HG03159 (cell line): ENCODE data around the gene PKDREJ.

Experiments
- ATAC-seq: cut with Tn5 transposase; IDR thresholded peaks from one replicate; pipeline ENCODE4 v1.9.1; 2021; ENCODE audit warnings: mild to moderate bottlenecking, moderate library complexity; ENCODE audit not compliant: unreplicated experiment

PKDREJ gene

GRCh38 chr22:46239261-46240048, 23.7 kb downstream of the PKDREJ start:
- ATAC-seq = no peak

- ATAC-seq = no peak
Observed at GRCh38 chr22:46238541-46238940, 24.6 kb downstream of the PKDREJ start.

- ATAC-seq = no peak
Observed at GRCh38 chr22:46237453-46238124, 25.6 kb downstream of the PKDREJ start.

GRCh38 chr22:46234969-46235368, 28.2 kb downstream of the PKDREJ start:
- ATAC-seq = no peak

- no peak for ATAC-seq
Observed at GRCh38 chr22:46233231-46233630, 29.9 kb downstream of the PKDREJ start.

GRCh38 chr22:46230262-46230901, 32.8 kb downstream of the PKDREJ start:
- ATAC-seq = no peak

- ATAC-seq = no peak
Observed at GRCh38 chr22:46229701-46230100, 33.4 kb downstream of the PKDREJ start.

GRCh38 chr22:46226577-46226976, 36.6 kb downstream of the PKDREJ start:
- no peak for ATAC-seq

GRCh38 chr22:46225631-46226030, 37.5 kb downstream of the PKDREJ start:
- no peak for ATAC-seq

- ATAC-seq = no peak
Observed at GRCh38 chr22:46224898-46225290, 38.2 kb downstream of the PKDREJ start.

GRCh38 chr22:46224044-46224897, 38.9 kb downstream of the PKDREJ start:
- ATAC-seq = no peak

GRCh38 chr22:46220921-46221320, 42.2 kb downstream of the PKDREJ start:
- ATAC-seq = no peak

- ATAC-seq = no peak
Observed at GRCh38 chr22:46219636-46220035, 43.5 kb downstream of the PKDREJ start.

GRCh38 chr22:46214616-46215015, 48.5 kb downstream of the PKDREJ start:
- no peak for ATAC-seq

- ATAC-seq = no peak
Observed at GRCh38 chr22:46214149-46214548, 49.0 kb downstream of the PKDREJ start.

- no peak for ATAC-seq
Observed at GRCh38 chr22:46213052-46213451, 50.1 kb downstream of the PKDREJ start.

- no peak for ATAC-seq
Observed at GRCh38 chr22:46212195-46212594, 50.9 kb downstream of the PKDREJ start.

- no peak for ATAC-seq
Observed at GRCh38 chr22:46209262-46209661, 53.9 kb downstream of the PKDREJ start.
